Kidney epithelial cell (primary cell): ENCODE results near the gene YIF1A. TPM values are rescaled to one million over a fixed set of nuclear protein-coding genes. Genes with fewer than 3 reads are reported as not detected.

Experiments used
- DNase-seq: peaks from one replicate; pipeline ENCODE4 v3.0.0-alpha.2; 2010; ENCODE audit warnings: low read depth
- H3K27me3 ChIP-seq: 2 replicates; pipeline ENCODE4 v1.6.0; 2011; ENCODE audit warnings: low read length; ENCODE audit not compliant: control insufficient read depth, insufficient read depth
- H3K36me3 ChIP-seq: 2 replicates; pipeline ENCODE4 v1.5.1; 2011; ENCODE audit warnings: low read length; ENCODE audit not compliant: control insufficient read depth, insufficient read depth
- H3K4me3 ChIP-seq: 2 replicates; pipeline ENCODE4 v1.5.1; 2011; ENCODE audit warnings: low read depth, mild to moderate bottlenecking, control low read depth, low read length
- CTCF ChIP-seq: IDR thresholded peaks from 2 replicates; pipeline ENCODE4 v1.5.1; 2011; ENCODE audit warnings: mild to moderate bottlenecking, moderate library complexity, low read length, control low read depth, inconsistent platforms; ENCODE audit not compliant: insufficient read depth, poor library complexity, severe bottlenecking
- total RNA-seq: library from RNA; depleted of rRNA; stranded (reverse); fragments of >200 nt; gene quantifications from 2 replicates; pipeline ENCODE4 v1.2.3, GENCODE V29; 2015

The YIF1A gene
- total RNA-seq, 1 donor from 2014 or later: 104 TPM

GRCh38 chr11:66268952-66269905, 19.7 kb downstream of the YIF1A start:
- peak overlapping the region; percentile 63 for H3K4me3 ChIP-seq
- peaks cover 10% of the 10 kb centered on the region for H3K36me3 ChIP-seq
- no peak for DNase-seq
- H3K27me3 ChIP-seq: no peaks in the 10 kb centered on the region
- TF ChIP-seq CTCF: peak; percentile 16

- TF ChIP-seq CTCF: no peak
- Histone ChIP-seq H3K4me3 (peak within 1 kb of the TSS; percentile 63), H3K36me3 (peaks cover 8% of the 10 kb centered on the region), H3K27me3 (no peaks in the 10 kb centered on the region)
- peak; percentile 94 for DNase-seq
Observed at GRCh38 chr11:66268244-66268951, 20.5 kb downstream of the YIF1A start, which contains the start of gene RAB1B. TSS of gene RAB1B (plus strand) at chr11:66268639. CDS start at chr11:66268680, 41 bp downstream.

- peaks cover 6% of the 10 kb centered on the region for H3K36me3 ChIP-seq
- H3K4me3 ChIP-seq: peak overlapping the region; percentile 37
- no peak for DNase-seq
- TF ChIP-seq CTCF: no peak
- no peaks in the 10 kb centered on the region for H3K27me3 ChIP-seq
Observed at GRCh38 chr11:66267379-66268243, 21.3 kb downstream of the YIF1A start.

- Histone ChIP-seq H3K36me3 (peaks cover 5% of the 10 kb centered on the region), H3K27me3 (no peaks in the 10 kb centered on the region), H3K4me3 (peak overlapping the region; percentile 37)
- no peak for TF ChIP-seq CTCF
- DNase-seq: no peak
Observed at GRCh38 chr11:66267039-66267378, 21.9 kb downstream of the YIF1A start.

- Histone ChIP-seq H3K4me3 (no peak overlapping the region), H3K36me3 (peaks cover 1% of the 10 kb centered on the region), H3K27me3 (no peaks in the 10 kb centered on the region)
- DNase-seq: no peak
- TF ChIP-seq CTCF: no peak
Observed at GRCh38 chr11:66266378-66267038, 22.4 kb downstream of the YIF1A start.
